Smooth muscle cell of bladder (primary cell): ENCODE measurements around the gene KLHL9. TPM values are rescaled to one million over a fixed set of nuclear protein-coding genes. Genes with fewer than 3 reads are reported as not detected.

Source experiments
- total RNA-seq: library from RNA; depleted of rRNA; stranded (reverse); fragments of >200 nt; gene quantifications from 2 replicates; pipeline ENCODE4 v1.2.3, GENCODE V29; 2014

KLHL9 gene, protein sequence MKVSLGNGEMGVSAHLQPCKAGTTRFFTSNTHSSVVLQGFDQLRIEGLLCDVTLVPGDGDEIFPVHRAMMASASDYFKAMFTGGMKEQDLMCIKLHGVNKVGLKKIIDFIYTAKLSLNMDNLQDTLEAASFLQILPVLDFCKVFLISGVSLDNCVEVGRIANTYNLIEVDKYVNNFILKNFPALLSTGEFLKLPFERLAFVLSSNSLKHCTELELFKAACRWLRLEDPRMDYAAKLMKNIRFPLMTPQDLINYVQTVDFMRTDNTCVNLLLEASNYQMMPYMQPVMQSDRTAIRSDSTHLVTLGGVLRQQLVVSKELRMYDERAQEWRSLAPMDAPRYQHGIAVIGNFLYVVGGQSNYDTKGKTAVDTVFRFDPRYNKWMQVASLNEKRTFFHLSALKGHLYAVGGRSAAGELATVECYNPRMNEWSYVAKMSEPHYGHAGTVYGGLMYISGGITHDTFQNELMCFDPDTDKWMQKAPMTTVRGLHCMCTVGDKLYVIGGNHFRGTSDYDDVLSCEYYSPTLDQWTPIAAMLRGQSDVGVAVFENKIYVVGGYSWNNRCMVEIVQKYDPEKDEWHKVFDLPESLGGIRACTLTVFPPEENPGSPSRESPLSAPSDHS
- 29.2 and 37.3 TPM in 2 replicates for total RNA-seq

GRCh38 chr9:21334701-21335632, at the start of gene KLHL9:
Gene KLHL9, minus strand, starts transcription at chr9:21335404. Its CDS starts 545 bp downstream, at chr9:21334859.

DNA sequence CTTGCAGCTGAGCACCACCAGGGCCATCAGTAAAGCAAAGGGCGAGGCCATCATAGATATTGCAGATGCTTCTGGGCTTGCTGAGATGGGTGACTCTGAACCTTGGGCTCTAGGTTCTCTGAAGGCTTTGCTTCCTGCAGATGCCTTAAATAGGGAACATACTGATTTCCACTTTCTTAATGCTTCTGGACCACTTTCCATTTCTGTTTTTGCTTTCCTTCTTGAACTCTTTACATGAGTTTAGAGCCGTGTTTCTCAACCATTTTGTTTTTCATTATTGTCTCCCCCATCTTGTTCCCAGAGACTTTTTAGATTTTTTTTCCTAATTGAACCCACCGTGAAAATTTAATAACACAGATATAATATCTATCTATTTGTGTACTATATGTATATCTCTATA, 32.8 kb upstream of the KLHL9 start, which contains the start of gene IFNA13:
TSS of gene IFNA13 (minus strand) at position 101 of the 400 bp plus-strand sequence. CDS start at position 54, 47 bp downstream.

GRCh38 chr9:21350787-21351186, 15.6 kb upstream of the KLHL9 start, which contains the start of gene IFNA6:
Gene IFNA6, minus strand, starts transcription at chr9:21350887. Its CDS starts 0 bp downstream, at chr9:21350887.

GRCh38 chr9:21305213-21305612, 30.0 kb downstream of the KLHL9 start, which contains the start of gene IFNA5:
Gene IFNA5, minus strand, starts transcription at chr9:21305313. Its CDS starts 57 bp downstream, at chr9:21305256.

Other genes with a start within 250 kb of the KLHL9 start
- not detected in 2 replicates for gene IFNW1, start 193.6 kb downstream of the KLHL9 start, total RNA-seq
- gene IFNA21, start 168.7 kb downstream of the KLHL9 start, total RNA-seq, result not detected in 2 replicates
- gene IFNA4, start 147.8 kb downstream of the KLHL9 start, total RNA-seq, result not detected in 2 replicates
- gene IFNA7, start 133.2 kb downstream of the KLHL9 start, total RNA-seq, result not detected in 2 replicates
- not detected in 2 replicates for gene IFNA10, start 128.3 kb downstream of the KLHL9 start, total RNA-seq
- not detected in 2 replicates for gene IFNA16, start 118.1 kb downstream of the KLHL9 start, total RNA-seq
- gene IFNA17, start 107.2 kb downstream of the KLHL9 start, total RNA-seq, result not detected in 2 replicates
- not detected in 2 replicates for gene IFNA14, start 95.4 kb downstream of the KLHL9 start, total RNA-seq
- gene IFNA5, start 30.1 kb downstream of the KLHL9 start, total RNA-seq, result not detected in 2 replicates
- not detected in 2 replicates for gene IFNA6, start 15.5 kb upstream of the KLHL9 start, total RNA-seq
- gene IFNA13, start 32.7 kb upstream of the KLHL9 start, total RNA-seq, result not detected in 2 replicates
- not detected in 2 replicates for gene IFNA2, start 50.0 kb upstream of the KLHL9 start, total RNA-seq
- gene IFNA8, start 73.7 kb upstream of the KLHL9 start, total RNA-seq, result not detected in 2 replicates
- gene IFNA1, start 105.0 kb upstream of the KLHL9 start, total RNA-seq, result not detected in 2 replicates
- 1.8 and 3.3 TPM in 2 replicates for gene IFNE, start 146.9 kb upstream of the KLHL9 start, total RNA-seq